DMS 273 (cell line): Measurements from ENCODE around the gene FERMT2.

ENCODE experiments used
- DNase-seq: peaks from one replicate; lab custom pipeline; 2025; ENCODE audit not compliant: unreplicated experiment; lab: John Stamatoyannopoulos, UW

FERMT2 gene

GRCh38 chr14:52950898-52951680, at the start of gene FERMT2:
TSS of gene FERMT2 (minus strand) at chr14:52951050. CDS start at chr14:52950568, 482 bp downstream.
- peak; percentile 92 for DNase-seq

- DNase-seq, result no peak
These were observed 47.6 kb upstream of the FERMT2 start for GRCh38 chr14:52998376-52999015.

- no peak for DNase-seq
These were observed 45.6 kb upstream of the FERMT2 start for GRCh38 chr14:52996493-52996892.

- no peak for DNase-seq
These were observed 45.1 kb upstream of the FERMT2 start for GRCh38 chr14:52995998-52996397.

- DNase-seq, result no peak
These were observed 41.5 kb upstream of the FERMT2 start for GRCh38 chr14:52992236-52992870.

GRCh38 chr14:52988139-52988538, 37.3 kb upstream of the FERMT2 start:
- DNase-seq, result peak; percentile 9

- DNase-seq, result peak; percentile 79
These were observed 36.7 kb upstream of the FERMT2 start for GRCh38 chr14:52987514-52987913.

- no peak for DNase-seq
These were observed 36.2 kb upstream of the FERMT2 start for GRCh38 chr14:52987042-52987441.

GRCh38 chr14:52977798-52978197, 26.9 kb upstream of the FERMT2 start:
- no peak for DNase-seq

GRCh38 chr14:52974406-52974805, 23.6 kb upstream of the FERMT2 start:
- DNase-seq, result no peak

GRCh38 chr14:52961060-52961639, 10.3 kb upstream of the FERMT2 start:
- DNase-seq, result peak; percentile 77

GRCh38 chr14:52960627-52961026, 9.8 kb upstream of the FERMT2 start:
- no peak for DNase-seq

- no peak for DNase-seq
These were observed 3.7 kb upstream of the FERMT2 start for GRCh38 chr14:52954346-52955214.

GRCh38 chr14:52951681-52952554, 1.1 kb upstream of the FERMT2 start:
- DNase-seq, result peak; percentile 74

GRCh38 chr14:52950410-52950897, 396 bp downstream of the FERMT2 start:
- peak; percentile 85 for DNase-seq

- DNase-seq, result peak; percentile 85
These were observed 990 bp downstream of the FERMT2 start for GRCh38 chr14:52949711-52950409.

- DNase-seq, result no peak
These were observed 1.6 kb downstream of the FERMT2 start for GRCh38 chr14:52949249-52949648.

GRCh38 chr14:52948836-52949235, 2.0 kb downstream of the FERMT2 start:
- DNase-seq, result no peak

- DNase-seq, result no peak
These were observed 2.8 kb downstream of the FERMT2 start for GRCh38 chr14:52948039-52948438.
